ENCODE results near the gene ZC3H8.
"Not testable (repeated sequence)": the region's sequence is repeated elsewhere in the genome, so short reads cannot be mapped to it uniquely, and the experiment has no call there.

The ZC3H8 gene

DNA sequence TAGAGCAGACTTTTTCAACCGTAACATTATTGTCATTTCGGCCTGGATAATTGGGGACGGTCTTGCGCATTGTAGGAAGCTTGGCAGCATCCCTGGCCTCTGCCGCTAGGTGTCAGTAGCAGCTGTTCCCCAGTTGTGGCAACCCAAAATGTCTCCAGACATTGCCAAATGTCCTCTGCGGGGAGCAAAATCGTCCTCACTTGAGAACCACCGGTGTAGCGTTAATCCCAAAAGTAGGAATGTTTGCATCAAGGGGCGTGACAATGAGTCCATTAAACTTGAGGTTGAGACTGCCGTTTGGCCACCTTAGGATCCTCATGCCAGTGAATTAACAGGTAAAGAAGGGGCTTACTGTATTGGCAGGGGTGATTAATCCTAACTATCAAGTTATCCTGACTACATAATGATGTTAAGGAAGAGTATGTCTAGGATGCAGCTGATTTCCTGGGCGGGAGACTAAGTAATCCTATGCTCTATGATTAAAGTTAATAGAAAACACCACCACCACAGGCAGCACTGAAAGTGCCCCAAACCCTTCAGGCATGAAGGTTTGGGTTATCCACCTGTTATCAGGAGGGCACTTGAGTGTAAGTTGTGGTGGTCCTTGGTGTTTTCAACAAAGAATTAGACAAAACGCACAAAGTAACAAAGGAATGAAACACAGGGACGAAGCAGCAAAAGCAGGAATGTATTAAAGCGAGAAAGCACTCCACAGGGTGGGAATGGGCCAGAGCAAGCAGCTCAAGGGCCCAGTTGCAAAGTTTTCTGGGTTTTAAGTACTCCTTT lies 4.9 kb upstream of the ZC3H8 start:
- peak; percentile 73 for DNase-seq

DNA sequence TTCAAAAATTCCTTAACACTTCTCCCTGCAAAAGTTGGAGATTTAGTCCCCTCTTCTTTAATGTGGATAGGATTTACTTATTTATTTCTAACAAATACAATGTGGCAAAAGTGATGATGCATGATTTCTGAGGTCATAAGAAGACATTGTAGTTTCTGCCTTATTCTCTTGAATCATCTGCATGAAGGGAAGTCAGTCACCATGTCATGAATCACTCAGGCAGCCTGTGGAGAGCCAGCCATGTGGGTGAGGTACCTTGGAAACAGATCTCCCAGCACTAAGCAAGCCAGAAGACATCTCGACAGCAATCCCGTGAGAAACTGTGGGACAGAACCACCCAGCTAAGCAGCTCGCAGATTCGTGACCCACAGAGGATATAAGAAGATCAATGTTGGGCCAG lies 2.7 kb upstream of the ZC3H8 start:
- DNase-seq = no peak

GRCh38 chr2:112256654-112257053 lies 1.8 kb upstream of the ZC3H8 start:
- DNase-seq = no peak

GRCh38 chr2:112255875-112256274 lies 1.0 kb upstream of the ZC3H8 start:
- DNase-seq = no peak

DNA sequence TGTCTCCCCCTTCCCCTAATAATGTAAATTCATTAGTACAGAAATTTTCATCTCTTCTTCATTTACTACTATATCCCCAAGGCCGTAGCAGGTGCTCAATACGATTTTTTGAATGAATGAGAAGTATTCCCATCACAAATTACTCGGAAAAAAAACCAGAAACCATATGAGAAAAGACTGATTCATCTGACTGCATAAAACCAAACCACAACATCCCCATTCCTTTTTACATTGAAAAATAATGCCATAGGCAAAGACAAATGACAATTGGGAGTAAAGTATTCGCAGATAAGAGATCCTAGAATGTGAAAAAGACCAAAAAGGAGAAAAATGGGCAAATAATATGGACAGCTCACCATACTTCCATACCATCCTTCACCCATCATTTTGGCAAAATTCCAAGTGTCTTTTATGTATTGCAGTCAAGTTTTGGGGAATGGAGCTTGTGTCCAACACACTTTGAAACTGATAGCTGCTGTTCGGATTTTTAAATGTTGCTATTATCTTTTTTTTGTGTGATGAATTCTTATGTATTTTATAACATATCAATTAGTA lies 1.5 kb downstream of the ZC3H8 start:
- DNase-seq = no peak

DNA sequence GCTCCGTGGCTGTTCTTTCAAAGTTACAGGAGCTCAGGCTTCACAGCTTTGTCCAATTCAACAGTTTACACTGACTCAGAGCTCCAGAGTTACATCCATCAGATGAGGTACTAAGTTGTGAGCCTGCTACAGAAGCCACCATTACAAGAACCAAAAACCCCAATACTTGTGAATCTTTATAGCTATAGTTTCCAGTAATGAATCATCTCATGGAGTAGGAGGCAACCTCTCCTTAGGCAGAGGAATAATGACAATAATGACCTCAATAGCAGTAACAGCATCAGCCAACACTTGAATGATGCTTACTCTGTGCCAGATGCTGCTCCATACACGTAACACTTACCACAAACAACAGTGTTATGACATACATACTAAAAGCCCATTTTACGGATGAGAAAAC lies 3.6 kb downstream of the ZC3H8 start:
- no peak for DNase-seq

DNA sequence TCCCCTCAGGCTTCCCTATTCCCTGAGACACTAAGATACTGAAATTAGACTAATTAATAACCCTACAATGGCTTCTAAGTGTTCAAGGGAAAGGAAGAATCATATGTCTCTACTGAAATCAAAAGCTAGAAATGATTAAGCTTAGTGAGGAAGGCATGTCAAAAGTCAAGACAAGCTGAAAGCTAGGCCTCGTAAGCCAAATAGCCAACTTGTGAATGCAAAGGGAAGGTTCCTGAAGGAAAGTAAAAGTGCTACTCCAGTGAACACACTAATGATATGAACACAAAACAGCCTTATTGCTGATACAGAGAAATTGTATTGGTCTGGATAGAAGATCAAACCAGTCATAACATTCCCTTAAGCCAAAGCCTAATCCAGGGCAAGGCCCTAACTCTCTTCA lies 10.0 kb downstream of the ZC3H8 start:
- DNase-seq = no peak

GRCh38 chr2:112243233-112243632 lies 11.6 kb downstream of the ZC3H8 start:
- no peak for DNase-seq

- DNase-seq = no peak
Measured at GRCh38 chr2:112242384-112242783, 12.5 kb downstream of the ZC3H8 start.

DNA sequence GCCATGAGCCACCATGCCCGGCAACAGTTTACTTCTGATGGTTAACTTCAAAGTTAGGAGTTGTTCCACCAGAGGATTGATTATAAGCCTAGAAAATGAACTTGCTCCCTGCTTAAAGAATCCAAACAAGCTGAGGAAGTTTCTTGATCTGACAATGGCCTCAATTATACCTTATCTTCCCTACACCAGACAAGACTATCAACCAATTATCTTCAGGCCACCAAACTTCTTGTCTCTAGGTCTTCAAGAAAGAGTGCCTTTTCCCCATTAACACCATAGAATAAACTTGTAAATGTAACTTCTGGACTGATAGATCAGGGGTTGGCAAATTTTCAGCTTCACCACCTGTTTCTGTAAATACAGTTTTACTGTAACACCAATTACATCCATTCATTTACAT lies 15.0 kb downstream of the ZC3H8 start:
- no peak for DNase-seq

- DNase-seq = no peak
Measured at GRCh38 chr2:112230371-112230770, 24.5 kb downstream of the ZC3H8 start.

DNA sequence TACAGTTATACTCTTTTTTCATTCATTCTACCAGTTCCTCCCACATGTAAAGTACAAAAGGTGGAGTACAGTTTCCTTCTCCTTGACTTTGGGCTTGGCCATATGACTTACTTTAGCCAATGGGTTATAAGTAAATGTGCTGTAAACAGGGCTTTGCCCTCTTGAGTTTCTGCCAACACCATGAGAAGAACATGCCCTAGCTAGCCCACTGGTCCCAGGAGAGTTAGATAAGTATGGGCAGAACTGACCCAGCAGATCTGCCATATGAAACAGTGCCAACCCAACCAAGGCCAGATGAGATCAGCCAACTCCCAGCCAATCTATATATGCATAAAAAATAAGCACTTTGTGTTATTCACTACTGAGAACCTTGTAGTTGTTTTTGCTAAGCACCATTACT lies 25.5 kb downstream of the ZC3H8 start:
- DNase-seq = no peak

DNA sequence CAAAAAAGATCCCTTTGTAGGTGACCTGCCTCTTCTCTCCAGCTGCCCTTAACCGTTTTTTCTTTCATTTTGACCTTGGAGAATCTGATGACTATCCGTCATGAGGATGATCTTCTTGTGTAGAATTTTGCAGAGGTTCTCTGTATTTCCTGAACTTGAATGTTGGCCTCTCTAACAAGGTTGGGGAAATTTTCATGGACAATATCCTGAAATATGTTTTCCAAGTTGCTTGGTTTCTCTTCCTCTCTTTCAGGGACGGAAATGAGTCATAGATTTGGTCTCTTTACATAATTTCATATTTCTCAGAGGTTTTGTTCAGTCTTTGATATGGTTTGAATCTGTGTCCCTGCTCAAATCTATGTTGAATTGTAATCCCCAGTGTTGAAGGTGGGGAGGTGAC lies 34.0 kb downstream of the ZC3H8 start:
- DNase-seq = no peak

DNA sequence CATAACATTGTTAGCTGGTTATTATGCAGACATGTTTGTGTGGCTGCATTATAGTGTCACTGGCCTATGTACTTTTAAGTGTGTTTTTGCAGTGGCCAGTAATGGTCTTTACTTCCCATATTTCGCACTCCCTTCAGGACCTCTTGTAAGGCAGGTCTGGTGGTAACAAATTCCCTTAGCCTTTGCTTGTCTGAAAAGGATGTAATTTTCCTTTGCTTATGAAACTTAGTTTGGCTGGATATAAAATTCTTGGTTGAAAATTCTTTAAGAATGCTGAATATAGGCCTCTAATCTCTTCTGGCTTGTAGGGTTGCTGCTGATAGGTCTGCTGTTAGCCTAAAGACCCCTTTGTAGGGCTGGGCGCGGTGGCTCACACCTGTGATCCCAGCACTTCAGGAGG lies 34.7 kb downstream of the ZC3H8 start:
- no peak for DNase-seq

- no peak for DNase-seq
Measured at GRCh38 chr2:112217854-112218253, 37.0 kb downstream of the ZC3H8 start.

GRCh38 chr2:112216167-112216566 lies 38.7 kb downstream of the ZC3H8 start:
- DNase-seq = no peak

DNA sequence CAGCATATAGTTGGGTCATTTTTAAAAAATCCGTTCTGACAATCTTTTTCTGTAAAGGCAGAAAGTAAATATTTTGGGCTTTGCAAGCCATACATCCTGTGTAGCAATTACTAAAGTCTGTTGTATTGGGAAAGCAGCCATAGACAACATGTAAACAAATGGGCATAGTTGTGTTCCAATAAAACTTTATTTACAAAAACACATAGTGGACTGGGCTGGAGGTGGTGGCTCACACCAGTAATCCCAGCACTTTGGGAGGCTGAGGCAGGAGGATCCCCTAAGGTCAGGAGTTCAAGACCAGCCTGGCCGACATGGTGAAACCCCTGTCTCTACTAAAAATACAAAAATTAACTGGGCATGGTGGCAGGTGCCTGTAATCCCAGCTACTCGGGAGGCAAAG lies 46.9 kb downstream of the ZC3H8 start:
- not testable (repeated sequence) for DNase-seq

- DNase-seq = no peak
Measured at GRCh38 chr2:112204411-112204810, 50.4 kb downstream of the ZC3H8 start.

DNA sequence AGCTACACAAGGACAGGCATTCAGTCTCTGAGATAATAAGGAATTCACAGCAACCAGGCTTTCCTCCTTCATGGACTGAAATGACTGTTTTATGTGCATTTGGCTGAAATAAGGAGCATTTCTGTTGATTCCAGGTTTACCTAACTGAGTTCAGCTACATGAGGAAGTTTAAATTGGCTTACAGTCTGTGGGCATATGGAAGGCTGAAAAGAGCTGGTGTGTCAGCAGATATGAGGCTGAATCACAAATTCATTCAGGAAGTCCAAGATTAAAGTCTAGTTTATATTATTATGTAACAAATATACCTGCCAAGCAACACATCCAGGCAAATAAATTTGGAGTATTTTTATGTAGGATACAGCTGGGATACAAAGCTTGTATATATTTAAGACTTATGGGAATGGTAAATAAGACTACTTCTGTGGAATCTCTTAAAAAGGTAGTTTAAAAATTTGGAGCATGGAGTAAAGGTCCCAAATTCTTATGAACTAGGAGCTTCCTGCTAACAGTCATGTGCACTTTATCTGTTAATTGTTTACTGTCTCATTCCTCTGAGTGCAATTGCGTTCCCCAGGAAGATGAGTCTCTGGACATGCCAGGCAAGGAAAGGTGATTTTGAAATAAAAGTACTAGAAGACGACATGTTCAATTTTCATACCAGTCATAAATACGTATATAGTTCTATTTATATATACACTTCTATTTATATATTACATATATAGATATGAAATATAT lies 53.0 kb downstream of the ZC3H8 start:
- no peak for DNase-seq

GRCh38 chr2:112199188-112199587 lies 55.7 kb downstream of the ZC3H8 start:
- DNase-seq = no peak

GRCh38 chr2:112198780-112199179 lies 56.1 kb downstream of the ZC3H8 start:
- DNase-seq = no peak

DNA sequence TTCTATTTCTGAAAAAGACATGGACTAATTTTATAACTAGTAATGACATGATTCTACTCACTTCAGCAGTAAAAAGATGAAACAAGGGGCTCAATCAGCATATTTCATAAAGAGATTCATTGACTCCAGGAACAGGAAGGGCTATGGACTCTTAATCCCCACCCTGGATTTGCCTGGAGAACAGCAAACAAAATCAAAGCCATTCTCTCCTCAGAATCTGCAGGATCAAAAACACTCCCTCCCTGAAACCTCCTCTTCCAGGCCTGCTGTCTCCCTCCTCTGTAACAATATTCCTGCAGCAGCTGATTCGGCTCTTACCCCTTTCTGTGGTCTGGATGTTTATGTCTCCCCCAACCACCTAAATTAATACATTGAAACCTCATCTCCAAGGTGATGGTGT lies 57.0 kb downstream of the ZC3H8 start:
- no peak for DNase-seq

- DNase-seq = no peak
Measured at GRCh38 chr2:112195950-112196349, 58.9 kb downstream of the ZC3H8 start.

GRCh38 chr2:112195167-112195766 lies 59.6 kb downstream of the ZC3H8 start:
- no peak for DNase-seq
